ENCODE data around the gene PVALB.
A peak's percentile ranks its signal among the peaks of the same experiment; 100 is the strongest.

PVALB gene

DNA sequence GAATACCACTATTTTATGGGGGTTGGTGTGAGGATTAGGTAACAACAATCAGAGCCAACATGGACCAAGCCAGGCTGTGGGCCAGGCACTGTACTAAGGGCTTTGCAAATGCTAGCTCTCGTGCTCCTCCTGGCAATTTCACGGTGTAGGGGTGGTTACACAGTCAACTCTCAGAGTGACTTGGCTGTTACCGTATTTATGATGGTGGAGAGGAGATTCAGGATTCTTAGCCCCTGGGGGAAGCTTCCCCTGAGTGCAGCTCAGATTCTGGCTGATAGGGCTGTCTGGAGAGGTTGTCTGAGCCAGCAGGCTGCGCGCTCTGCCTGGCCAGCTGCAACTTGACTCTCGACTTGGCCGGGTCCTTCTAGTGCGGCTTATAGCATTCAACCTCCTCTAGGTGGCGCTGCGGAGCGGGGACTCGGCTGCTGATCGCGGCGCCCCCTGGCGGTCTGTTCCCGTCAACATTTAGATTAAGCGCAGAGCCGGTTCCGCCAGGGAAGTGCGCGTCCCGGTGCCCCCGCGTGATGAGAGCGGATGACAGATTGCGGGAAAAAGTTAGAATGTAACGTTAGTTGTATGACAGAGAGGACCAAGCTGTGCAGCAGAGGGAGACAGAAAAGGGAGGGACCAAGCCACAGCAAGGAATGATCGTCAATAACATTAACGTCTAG, 39.4 kb upstream of the PVALB start:
- Histone ChIP-seq H2AFZ (ENCODE audit: low read depth, low read length) (0 out of 2 replicates have a peak overlapping the region, but pooled peaks have one; percentile 41), H3K36me3 (ENCODE audit: insufficient read depth, low read length) (no peaks in the 10 kb centered on the region)

GRCh38 chr22:36855478-36855877, 38.6 kb upstream of the PVALB start:
- DNase-seq (no peak), ATAC-seq (ENCODE audit: insufficient read depth, low read depth) (no peak)
- no peaks in the 10 kb centered on the region for H3K9me3 ChIP-seq (ENCODE audit: insufficient read depth, low read length, severe bottlenecking)
- H3K27ac ChIP-seq (ENCODE audit: low read length), result no peak overlapping the region
- TF ChIP-seq EZH2 (IDR thresholded peaks at IDR 0.05; ENCODE audit: borderline replicate concordance, low read depth, low read length, severe bottlenecking), result no peak
- H3K4me2 ChIP-seq (ENCODE audit: insufficient read depth, low read length), result no peak overlapping the region
- H3K27me3 ChIP-seq (ENCODE audit: insufficient read depth, low read length, poor library complexity), result no peaks in the 10 kb centered on the region
- H2AFZ ChIP-seq (ENCODE audit: low read depth, low read length), result no peak overlapping the region
- H3K9ac ChIP-seq (ENCODE audit: low read depth, low read length), result no peak overlapping the region
- no peak overlapping the region for H3K4me3 ChIP-seq (ENCODE audit: low read depth in 1 of 2, low read length in 2 of 2)
- no peaks in the 10 kb centered on the region for H3K79me2 ChIP-seq (ENCODE audit: insufficient read depth, low read length)
- no peaks in the 10 kb centered on the region for H3K36me3 ChIP-seq (ENCODE audit: insufficient read depth, low read length)
- H4K20me1 ChIP-seq (ENCODE audit: insufficient read depth, low read length), result no peaks in the 10 kb centered on the region
- H3K4me1 ChIP-seq (ENCODE audit: insufficient read depth, low read length), result peaks cover 6% of the 10 kb centered on the region; the same call in 1 of the 2 replicates

More for the DNA sequence above, 39.4 kb upstream of the PVALB start:
- peak overlapping the region; percentile 24; the same call in 1 of the 2 replicates for H3K4me2 ChIP-seq (ENCODE audit: insufficient read depth, low read length)
- H3K27ac ChIP-seq (ENCODE audit: low read length), result no peak overlapping the region
- H3K27me3 ChIP-seq (ENCODE audit: insufficient read depth, low read length, poor library complexity), result no peaks in the 10 kb centered on the region
- ATAC-seq (ENCODE audit: insufficient read depth, low read depth) (peak; percentile 90), DNase-seq (peak; percentile 87)
- H3K9me3 ChIP-seq (ENCODE audit: insufficient read depth, low read length, severe bottlenecking), result no peaks in the 10 kb centered on the region
- H4K20me1 ChIP-seq (ENCODE audit: insufficient read depth, low read length), result no peaks in the 10 kb centered on the region
- no peaks in the 10 kb centered on the region for H3K79me2 ChIP-seq (ENCODE audit: insufficient read depth, low read length)
- H3K4me1 ChIP-seq (ENCODE audit: insufficient read depth, low read length), result peaks cover 6% of the 10 kb centered on the region; the same call in 1 of the 2 replicates
- H3K4me3 ChIP-seq (ENCODE audit: low read depth in 1 of 2, low read length in 2 of 2), result no peak overlapping the region
- no peak overlapping the region for H3K9ac ChIP-seq (ENCODE audit: low read depth, low read length)
- TF ChIP-seq EZH2 (IDR thresholded peaks at IDR 0.05; ENCODE audit: borderline replicate concordance, low read depth, low read length, severe bottlenecking), result no peak
- TF ChIP-seq CTCF (IDR thresholded peaks at IDR 0.05; ENCODE audit: borderline replicate concordance, extremely low read depth, low read length, poor library complexity, severe bottlenecking), result peak; percentile 99

GRCh38 chr22:36853407-36854099, 36.7 kb upstream of the PVALB start:
- no peak overlapping the region for H3K9ac ChIP-seq (ENCODE audit: low read depth, low read length)
- H2AFZ ChIP-seq (ENCODE audit: low read depth, low read length), result peak overlapping the region; percentile 80
- ATAC-seq (ENCODE audit: insufficient read depth, low read depth) (peak; percentile 62), DNase-seq (peak; percentile 81)
- H3K27me3 ChIP-seq (ENCODE audit: insufficient read depth, low read length, poor library complexity), result peaks cover 8% of the 10 kb centered on the region
- H3K27ac ChIP-seq (ENCODE audit: low read length), result no peak overlapping the region
- H3K4me2 ChIP-seq (ENCODE audit: insufficient read depth, low read length), result no peak overlapping the region
- H3K4me3 ChIP-seq (ENCODE audit: low read depth in 1 of 2, low read length in 2 of 2), result no peak overlapping the region
- H4K20me1 ChIP-seq (ENCODE audit: insufficient read depth, low read length), result no peaks in the 10 kb centered on the region
- H3K79me2 ChIP-seq (ENCODE audit: insufficient read depth, low read length), result no peaks in the 10 kb centered on the region
- no peaks in the 10 kb centered on the region for H3K9me3 ChIP-seq (ENCODE audit: insufficient read depth, low read length, severe bottlenecking)
- no peaks in the 10 kb centered on the region for H3K36me3 ChIP-seq (ENCODE audit: insufficient read depth, low read length)
- TF ChIP-seq EZH2 (IDR thresholded peaks at IDR 0.05; ENCODE audit: borderline replicate concordance, low read depth, low read length, severe bottlenecking) (no peak), CTCF (IDR thresholded peaks at IDR 0.05; ENCODE audit: borderline replicate concordance, extremely low read depth, low read length, poor library complexity, severe bottlenecking) (peak; percentile 85)
- H3K4me1 ChIP-seq (ENCODE audit: insufficient read depth, low read length), result peaks cover 6% of the 10 kb centered on the region; the same call in 1 of the 2 replicates
